Activated effector memory CD4-positive, alpha-beta T cell treated with anti-CD3 and anti-CD28 coated beads, Interleukin-2, amount 50 U/mL, for 16 hours (primary cell): ENCODE results near the gene GNG7.
A peak's percentile ranks its signal among the peaks of the same experiment; 100 is the strongest.
"Not testable (repeated sequence)": the region's sequence is repeated elsewhere in the genome, so short reads cannot be mapped to it uniquely, and the experiment has no call there.

Source experiments
- DNase-seq: peaks from one replicate; pipeline ENCODE4 v3.0.0-alpha.2; 2020

The GNG7 gene

GRCh38 chr19:2527686-2528085, 174.8 kb downstream of the GNG7 start:
- no peak for DNase-seq

- DNase-seq = no peak
Measured at GRCh38 chr19:2527171-2527570, 175.3 kb downstream of the GNG7 start.

- DNase-seq = no peak
Measured at GRCh38 chr19:2524840-2525723, 177.4 kb downstream of the GNG7 start.

- no peak for DNase-seq
Measured at GRCh38 chr19:2524361-2524839, 178.1 kb downstream of the GNG7 start.

GRCh38 chr19:2523630-2524311, 178.7 kb downstream of the GNG7 start:
- DNase-seq = no peak

GRCh38 chr19:2519482-2519881, 183.0 kb downstream of the GNG7 start:
- no peak for DNase-seq

- not testable (repeated sequence) for DNase-seq
Measured at GRCh38 chr19:2518856-2519255, 183.6 kb downstream of the GNG7 start.

- no peak for DNase-seq
Measured at GRCh38 chr19:2517881-2518601, 184.5 kb downstream of the GNG7 start.

- DNase-seq = no peak
Measured at GRCh38 chr19:2516727-2517126, 185.8 kb downstream of the GNG7 start.

GRCh38 chr19:2514981-2515518, 187.4 kb downstream of the GNG7 start:
- no peak for DNase-seq

- no peak for DNase-seq
Measured at GRCh38 chr19:2512523-2513431, 189.7 kb downstream of the GNG7 start.

GRCh38 chr19:2511991-2512390, 190.5 kb downstream of the GNG7 start:
- DNase-seq = no peak

- DNase-seq = no peak
Measured at GRCh38 chr19:2511570-2511969, 190.9 kb downstream of the GNG7 start.

GRCh38 chr19:2509096-2509495, 193.4 kb downstream of the GNG7 start:
- DNase-seq = no peak

- no peak for DNase-seq
Measured at GRCh38 chr19:2507109-2507508, 195.4 kb downstream of the GNG7 start.

- DNase-seq = not testable (repeated sequence)
Measured at GRCh38 chr19:2506656-2507055, 195.8 kb downstream of the GNG7 start.

- DNase-seq = peak; percentile 90
Measured at GRCh38 chr19:2503521-2504109, 198.9 kb downstream of the GNG7 start.

- DNase-seq = no peak
Measured at GRCh38 chr19:2500841-2501261, 201.6 kb downstream of the GNG7 start.

- no peak for DNase-seq
Measured at GRCh38 chr19:2500156-2500555, 202.3 kb downstream of the GNG7 start.

GRCh38 chr19:2497186-2497585, 205.3 kb downstream of the GNG7 start:
- no peak for DNase-seq

GRCh38 chr19:2495651-2496316, 206.7 kb downstream of the GNG7 start:
- no peak for DNase-seq
